NCI-H2107 treated with DMSO at 0.1 percent for 48 hours (cell line): ENCODE measurements around the gene NDFIP2.
"Not testable (repeated sequence)": the region's sequence is repeated elsewhere in the genome, so short reads cannot be mapped to it uniquely, and the experiment has no call there.

Source experiments
- DNase-seq: peaks from one replicate; lab custom pipeline; 2025; ENCODE audit not compliant: unreplicated experiment; lab: John Stamatoyannopoulos, UW

Gene NDFIP2

DNA sequence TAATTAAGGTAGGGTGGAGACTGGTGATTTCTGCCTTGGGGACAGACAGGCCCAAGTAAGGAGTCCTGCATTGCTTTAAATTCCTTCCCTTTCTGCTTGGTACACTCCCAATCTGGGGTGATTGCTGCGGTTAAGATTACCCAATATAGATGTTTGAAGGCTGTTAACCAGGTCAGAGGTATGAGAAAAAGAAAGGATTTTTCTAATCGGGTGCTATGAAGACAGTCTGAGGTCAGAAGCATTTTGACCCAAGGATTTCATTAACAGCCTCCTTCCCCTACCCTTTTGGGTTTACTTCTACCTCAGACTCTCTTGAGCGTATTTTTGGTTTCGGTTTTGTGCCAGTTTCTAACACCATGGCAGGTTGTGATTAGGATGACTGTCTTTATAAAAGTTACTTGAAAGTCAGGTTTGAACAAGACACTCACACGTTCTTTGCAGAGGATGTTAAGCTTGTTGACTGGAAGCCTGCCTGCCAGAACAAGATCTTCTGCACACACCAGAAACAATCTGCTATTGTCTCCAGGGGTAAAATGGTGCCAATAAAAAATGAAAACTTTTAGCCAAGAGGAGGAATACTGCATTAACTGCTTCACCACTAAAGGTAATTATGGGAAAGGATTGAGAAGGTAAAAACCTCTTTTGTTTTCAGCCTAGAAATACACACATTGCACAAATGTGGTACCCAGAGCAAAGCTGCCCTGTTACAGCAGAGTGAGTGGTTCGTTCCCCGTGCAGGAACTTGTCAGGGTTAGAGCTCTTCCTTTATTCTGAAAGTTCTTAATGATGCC is 108.8 kb downstream of the NDFIP2 start:
- DNase-seq, result no peak

DNA sequence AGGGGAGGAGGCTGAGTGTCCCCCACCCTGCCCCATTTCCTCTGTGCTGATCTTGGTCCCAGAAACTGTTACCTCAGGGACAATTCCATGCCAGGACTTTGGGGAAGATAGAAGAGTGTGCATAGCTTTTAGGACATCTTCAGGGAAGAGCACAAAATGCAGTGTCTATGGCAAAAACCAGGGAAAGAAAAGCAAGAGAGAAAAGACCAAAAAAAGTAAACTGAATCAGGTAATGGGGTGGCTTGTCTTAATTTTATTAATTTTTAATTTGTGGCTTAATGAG is 109.4 kb downstream of the NDFIP2 start:
- DNase-seq, result no peak

DNA sequence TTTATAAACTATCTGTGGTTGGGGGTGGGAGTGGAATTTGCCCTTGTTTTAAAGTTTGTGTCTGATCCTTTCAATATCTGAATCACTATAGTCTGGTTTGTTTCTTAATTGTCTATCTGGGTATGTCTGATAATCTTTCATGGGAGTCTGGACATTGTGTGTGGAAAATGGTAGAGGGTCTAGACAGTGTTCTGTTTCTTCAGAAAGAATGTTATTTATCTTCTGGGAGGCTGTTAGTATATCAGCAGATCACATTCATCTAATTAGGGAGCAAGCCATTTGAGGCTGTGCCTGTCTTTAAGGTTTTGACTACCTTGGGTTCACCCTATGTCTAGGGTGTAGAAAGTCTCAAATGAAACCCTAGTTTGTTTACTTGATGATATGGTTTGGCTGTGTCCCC is 110.5 kb downstream of the NDFIP2 start:
- DNase-seq, result no peak

DNA sequence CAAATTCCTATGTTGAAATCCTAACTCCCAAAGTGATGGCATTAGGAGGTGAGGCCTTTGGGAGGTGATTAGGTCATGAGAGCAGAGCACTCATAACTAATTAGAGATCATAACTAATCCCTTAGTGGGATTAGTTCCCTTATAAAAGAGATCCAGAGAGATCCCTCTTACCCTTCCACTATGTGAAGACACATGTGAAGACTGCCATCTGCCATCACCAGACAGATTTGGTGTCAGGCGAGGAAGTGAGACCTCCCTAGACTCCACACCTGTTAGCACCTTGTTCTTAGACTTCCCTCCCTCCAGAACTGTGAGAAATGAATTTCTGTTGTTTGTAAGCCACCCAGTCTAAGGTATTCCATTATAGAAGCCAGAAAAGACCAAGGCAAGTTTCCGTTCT is 112.2 kb downstream of the NDFIP2 start:
- no peak for DNase-seq

GRCh38 chr13:79593641-79594275 is 112.8 kb downstream of the NDFIP2 start:
- no peak for DNase-seq

DNA sequence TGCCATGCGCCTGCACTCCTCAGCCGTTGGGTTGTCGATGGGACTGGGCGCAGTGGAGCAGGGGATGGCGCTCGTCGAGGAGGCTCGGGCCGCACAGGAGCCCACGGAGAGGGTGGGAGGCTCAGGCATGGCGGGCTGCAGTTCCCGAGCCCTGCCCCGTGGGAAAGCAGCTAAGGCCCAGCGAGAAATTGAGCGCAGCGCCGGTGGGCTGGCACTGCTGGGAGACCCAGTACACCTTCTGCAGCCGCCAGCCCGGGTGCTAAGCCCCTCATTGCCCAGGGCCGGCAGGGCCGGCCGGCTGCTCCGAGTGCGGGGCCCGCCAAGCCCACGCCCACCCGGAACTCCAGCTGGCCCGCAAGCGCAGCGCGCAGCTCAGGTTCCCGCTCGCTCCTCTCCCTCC is 119.2 kb downstream of the NDFIP2 start:
- DNase-seq, result not testable (repeated sequence)

- DNase-seq, result no peak
Observed at GRCh38 chr13:79602936-79603335, 122.0 kb downstream of the NDFIP2 start.

- no peak for DNase-seq
Observed at GRCh38 chr13:79604752-79605151, 123.8 kb downstream of the NDFIP2 start.
